Measurements from ENCODE around the gene TLE7.

Gene TLE7

GRCh38 chr16:71448274-71448866, 6.5 kb upstream of the TLE7 start:
- no peak for DNase-seq

- no peak for DNase-seq
These were observed 1.9 kb upstream of the TLE7 start for GRCh38 chr16:71443714-71444113.

GRCh38 chr16:71441348-71442050, 355 bp downstream of the TLE7 start:
- DNase-seq: no peak

- DNase-seq: no peak
These were observed 1.0 kb downstream of the TLE7 start for GRCh38 chr16:71440669-71441347.

- DNase-seq: no peak
These were observed 2.3 kb downstream of the TLE7 start for GRCh38 chr16:71439523-71439922.

- no peak for DNase-seq
These were observed 5.4 kb downstream of the TLE7 start for GRCh38 chr16:71436473-71436872.

GRCh38 chr16:71432906-71433305, 8.9 kb downstream of the TLE7 start:
- DNase-seq: no peak

GRCh38 chr16:71431991-71432390, 9.9 kb downstream of the TLE7 start:
- no peak for DNase-seq

GRCh38 chr16:71431176-71431575, 10.7 kb downstream of the TLE7 start:
- no peak for DNase-seq

- DNase-seq: no peak
These were observed 11.1 kb downstream of the TLE7 start for GRCh38 chr16:71430744-71431143.

- no peak for DNase-seq
These were observed 12.3 kb downstream of the TLE7 start for GRCh38 chr16:71429581-71429980.

- no peak for DNase-seq
These were observed 13.0 kb downstream of the TLE7 start for GRCh38 chr16:71428883-71429282.

GRCh38 chr16:71428385-71428784, 13.5 kb downstream of the TLE7 start:
- no peak for DNase-seq

GRCh38 chr16:71426880-71427615, 14.8 kb downstream of the TLE7 start:
- no peak for DNase-seq

- peak; percentile 71 for DNase-seq
These were observed 15.6 kb downstream of the TLE7 start for GRCh38 chr16:71426069-71426879.

GRCh38 chr16:71425746-71426068, 16.1 kb downstream of the TLE7 start:
- DNase-seq: no peak

- no peak for DNase-seq
These were observed 17.2 kb downstream of the TLE7 start for GRCh38 chr16:71424626-71425025.

- no peak for DNase-seq
These were observed 18.0 kb downstream of the TLE7 start for GRCh38 chr16:71423865-71424264.

- no peak for DNase-seq
These were observed 18.8 kb downstream of the TLE7 start for GRCh38 chr16:71423016-71423415.

GRCh38 chr16:71421911-71422310, 19.9 kb downstream of the TLE7 start:
- peak; percentile 20 for DNase-seq

- DNase-seq: no peak
These were observed 27.8 kb downstream of the TLE7 start for GRCh38 chr16:71414038-71414437.

GRCh38 chr16:71413341-71413740, 28.5 kb downstream of the TLE7 start:
- no peak for DNase-seq

Measured in NCI-H2171 treated with DMSO at 0.1 percent for 48 hours (cell line).